Inferior parietal cortex (tissue), 1 donor: ENCODE measurements around the gene TRIM29.

Source experiments
- DNase-seq: peaks from one replicate; pipeline ENCODE4 v3.0.0-alpha.2; 2016; ENCODE audit errors: extremely low spot score

The TRIM29 gene

DNA sequence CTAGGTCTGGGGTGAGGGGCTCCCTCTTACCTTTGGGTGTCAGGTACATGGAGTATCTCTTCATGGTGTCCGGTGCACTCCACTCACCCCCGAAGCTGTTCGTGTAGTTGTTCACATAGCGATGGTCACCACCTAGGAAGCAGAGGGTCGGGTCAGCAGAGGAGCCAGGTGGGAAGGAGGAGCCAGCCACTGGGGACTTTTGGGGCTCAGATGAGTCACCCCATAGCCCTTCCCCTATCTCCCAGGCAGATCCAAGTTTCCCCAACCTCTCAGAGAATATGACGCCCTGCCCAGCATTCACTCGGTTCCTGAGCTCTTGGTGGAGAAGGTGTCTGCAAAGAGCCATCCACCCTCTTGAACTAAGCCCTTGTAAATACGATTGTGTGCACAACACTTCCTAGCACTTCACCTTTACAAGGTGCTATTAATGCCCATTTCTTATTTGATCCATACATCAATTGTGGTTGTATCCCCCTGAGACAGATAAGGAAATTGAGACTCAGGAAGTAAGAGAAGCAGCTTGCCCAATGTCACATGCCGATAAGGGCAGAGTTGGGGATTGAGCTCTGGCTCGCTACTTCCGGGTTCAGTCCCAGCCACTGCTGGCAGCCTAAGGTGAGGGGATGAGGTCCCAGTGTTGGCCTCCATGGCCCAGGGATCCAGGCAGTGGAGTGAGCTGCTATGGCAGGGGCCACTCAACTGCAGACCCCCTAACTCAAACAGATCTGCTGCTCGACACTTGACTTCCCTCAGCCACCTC, 14.8 kb downstream of the TRIM29 start:
- no peak for DNase-seq

DNA sequence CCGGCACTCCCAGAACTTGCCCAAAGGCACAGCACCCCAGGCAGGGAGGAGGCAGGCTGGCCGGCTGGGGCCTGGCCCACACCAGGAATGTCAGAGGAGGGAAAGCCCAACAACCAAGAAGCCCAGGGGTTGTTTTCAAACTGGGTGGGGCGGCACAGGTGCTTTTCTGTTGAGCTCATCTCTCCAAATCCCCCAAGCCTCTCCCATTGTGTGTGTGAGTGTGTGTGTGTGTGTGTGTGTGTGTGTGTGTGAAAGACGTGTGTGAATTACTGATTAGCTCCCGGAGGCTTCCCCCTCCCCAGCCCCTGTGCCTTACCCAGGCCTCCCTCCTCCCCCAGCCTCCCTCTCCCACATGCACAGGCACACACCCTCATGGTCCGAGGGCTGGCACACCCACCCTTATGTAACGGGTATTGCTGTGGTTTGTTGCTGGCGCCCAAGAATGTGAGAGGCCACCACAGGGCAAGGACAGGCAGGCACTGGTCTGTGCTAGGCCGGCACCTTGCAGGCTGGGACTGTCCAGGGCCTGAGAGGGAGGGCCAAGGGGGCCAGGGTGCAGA, 15.9 kb downstream of the TRIM29 start:
- no peak for DNase-seq

DNA sequence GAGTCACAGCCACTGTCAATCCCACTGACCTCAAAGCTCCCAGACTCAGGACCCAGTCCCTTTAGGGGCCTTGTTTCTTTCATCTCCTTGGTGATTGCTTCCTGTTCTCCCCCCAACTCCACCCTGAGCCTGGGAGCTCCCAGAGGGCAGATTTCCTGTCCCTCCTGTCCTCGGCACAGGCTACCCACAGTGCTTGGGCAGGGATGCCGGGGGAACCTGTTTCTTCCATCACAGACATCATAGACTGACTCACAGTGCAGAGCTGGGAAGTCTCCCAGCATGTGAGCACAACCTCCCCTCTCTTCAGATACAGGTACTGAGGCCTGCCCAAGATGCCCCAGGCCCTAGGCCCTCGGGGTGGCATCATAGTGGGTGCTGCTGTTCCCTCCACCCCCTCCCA, 16.6 kb downstream of the TRIM29 start:
- no peak for DNase-seq

DNA sequence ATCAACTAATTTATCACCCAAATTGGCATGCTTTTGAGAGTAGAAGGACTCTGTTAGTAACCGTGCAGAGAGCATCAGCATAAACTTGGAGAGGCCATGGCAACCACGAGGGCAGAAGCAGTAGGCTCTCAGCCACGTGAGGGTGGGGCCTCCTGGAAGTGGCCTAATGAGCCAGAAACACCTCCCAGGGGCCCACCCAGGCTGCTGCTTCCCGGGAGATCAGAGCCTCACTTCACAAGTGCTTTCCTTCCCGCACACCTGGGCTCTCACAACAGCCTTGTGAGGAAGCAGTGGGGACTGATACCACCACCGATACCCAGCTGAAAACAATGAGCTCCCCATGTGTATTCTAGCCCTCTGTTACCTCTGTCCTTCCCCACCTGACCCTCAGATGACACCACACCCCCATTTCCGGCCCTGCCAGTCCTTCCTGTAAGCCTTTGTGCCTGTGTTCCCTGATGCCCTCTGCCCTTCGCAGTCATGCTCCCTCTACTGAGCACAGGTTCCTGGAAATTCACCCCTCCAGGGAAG, 17.0 kb downstream of the TRIM29 start:
- DNase-seq: no peak

DNA sequence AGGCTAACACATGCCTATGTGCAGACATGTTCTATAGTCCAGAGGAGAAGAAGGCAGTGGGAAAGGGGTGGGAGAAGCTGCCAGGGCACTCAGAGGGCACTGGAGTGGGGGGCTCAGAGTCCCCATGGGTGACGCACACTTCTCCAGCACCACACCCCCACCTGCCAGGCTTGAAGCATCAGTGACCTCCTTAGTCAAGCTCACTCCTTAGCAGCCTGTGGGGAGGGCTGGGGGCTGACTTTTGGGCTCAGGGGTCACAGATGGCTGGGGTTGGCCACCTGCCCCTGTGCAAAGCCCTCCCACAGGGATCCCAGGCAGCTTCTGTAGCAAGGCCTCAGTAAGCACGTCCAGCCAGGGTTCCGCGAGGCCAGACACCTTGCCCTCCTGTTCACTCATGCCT, 18.8 kb downstream of the TRIM29 start:
- no peak for DNase-seq

DNA sequence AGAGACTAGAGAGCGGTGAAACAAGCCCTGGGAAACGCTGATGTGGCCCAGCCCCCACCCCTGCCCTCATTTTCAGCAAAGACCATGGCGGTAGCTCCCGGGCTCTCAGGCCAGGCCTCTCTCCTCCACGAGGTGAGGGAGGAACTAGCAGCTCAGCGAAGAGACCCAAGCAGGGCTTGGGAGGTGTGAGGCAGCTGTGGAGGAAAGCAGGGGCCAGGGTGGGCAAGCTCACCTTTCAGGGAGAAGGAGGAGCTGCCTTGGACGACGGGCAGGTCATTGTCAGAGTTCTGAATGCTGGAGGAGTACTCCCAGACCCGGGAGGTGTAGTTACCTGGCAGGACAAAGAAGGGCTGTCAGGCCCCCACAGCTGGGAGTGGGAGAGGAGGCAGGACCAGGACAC, 19.9 kb downstream of the TRIM29 start:
- DNase-seq: no peak

DNA sequence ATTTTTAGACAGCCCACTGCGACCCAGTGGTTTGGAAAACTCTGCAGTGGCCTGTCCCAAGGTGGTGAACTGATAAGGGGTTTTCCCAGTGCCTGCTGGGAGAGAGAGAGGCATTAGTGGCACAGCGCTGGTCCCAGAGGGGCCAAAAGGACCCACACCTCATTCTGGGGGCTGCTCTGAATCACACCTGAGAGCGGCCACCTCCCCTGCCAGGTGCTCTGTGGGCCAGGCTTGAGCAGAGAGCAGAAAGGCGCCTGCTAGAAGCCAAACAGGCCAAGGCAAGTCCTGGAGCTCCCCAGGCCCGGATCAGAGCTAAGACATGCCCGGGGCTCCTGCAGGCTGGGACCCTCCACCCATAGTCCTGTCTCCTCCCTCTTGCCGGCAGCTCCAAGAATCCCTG, 20.9 kb downstream of the TRIM29 start:
- DNase-seq: no peak

DNA sequence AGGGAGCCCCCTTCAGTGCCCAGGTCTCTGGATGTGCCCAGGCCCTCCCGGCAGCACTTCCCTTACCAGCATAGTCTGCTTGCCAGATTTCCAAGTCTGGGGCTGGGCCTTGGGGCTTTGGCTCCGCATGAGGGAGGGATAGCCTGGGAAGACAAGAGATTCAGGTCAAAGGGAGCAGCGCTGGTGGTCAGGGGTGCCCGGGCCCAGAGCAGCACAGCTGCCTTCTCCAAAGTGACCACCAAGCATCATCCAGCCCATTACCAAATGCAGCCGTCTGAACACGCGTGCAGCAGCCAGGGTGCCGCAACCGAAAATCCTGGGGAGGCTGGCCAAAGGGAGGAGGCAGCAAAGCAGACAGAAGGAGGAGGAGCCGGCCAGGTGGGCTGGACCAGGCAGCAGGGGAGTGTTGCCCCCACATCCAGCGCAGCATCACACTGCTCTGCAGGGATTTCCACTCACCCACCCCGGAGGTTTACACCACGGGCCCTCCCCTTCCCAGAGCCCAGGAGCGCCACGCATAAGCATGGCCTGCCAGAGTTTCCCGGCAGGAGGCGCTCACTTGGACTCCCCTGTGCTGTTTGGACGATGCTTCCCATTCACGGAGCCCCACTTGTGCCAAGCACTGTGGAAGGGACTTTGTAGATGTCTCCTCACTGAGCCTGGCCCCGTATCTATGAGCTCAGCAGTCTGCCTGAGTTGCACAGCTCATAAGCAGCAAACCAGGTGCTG, 22.5 kb downstream of the TRIM29 start:
- no peak for DNase-seq

DNA sequence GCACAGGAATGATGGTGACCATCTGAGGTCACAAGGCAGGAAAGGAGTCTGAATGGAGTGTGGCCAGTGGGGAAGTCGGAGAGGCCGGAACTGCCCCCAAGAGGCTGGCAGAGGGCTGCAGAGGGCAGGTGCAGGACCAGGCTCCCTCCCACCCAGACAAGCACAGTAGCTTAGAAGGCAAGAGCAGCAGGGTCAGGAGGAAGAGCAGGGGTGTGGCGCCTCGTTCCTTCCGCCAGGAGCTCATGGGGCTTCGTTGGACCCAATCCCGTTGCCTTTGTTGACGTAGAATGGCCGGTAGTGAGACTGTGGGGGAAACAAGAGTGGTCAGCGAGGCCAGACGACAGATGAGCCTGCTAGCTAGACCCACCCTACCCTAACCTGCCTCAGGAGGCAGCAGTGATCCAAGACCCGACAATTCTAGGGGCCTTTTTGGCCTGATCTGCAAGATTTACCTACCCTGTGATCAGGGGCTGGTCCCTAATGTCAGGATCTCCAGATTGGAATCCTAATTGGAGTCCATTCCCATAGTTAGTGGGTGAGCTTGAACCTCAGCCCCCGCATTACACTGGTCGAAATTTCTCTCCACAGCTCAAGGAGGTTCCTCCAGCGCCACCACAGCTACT, 25.6 kb downstream of the TRIM29 start:
- DNase-seq: no peak

DNA sequence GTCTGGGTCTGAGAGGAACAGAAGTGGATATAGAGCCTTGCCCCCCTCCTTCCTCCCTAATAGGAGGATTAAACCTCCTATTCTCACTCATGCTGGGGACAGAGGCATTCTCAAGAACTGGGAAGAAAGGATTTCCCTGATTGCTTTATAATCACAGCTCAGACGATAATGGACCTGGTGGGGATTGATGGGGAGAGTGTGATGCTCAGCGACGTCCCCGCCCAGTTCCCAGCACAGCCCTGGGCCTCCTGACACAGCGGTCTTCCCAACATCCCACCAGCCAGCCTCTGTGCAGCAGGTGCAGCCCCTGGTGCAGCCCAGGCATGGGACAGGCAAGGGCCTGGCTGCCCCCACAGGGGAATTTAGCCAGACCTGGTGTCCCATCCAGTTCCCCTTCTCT, 28.4 kb downstream of the TRIM29 start:
- DNase-seq: no peak

DNA sequence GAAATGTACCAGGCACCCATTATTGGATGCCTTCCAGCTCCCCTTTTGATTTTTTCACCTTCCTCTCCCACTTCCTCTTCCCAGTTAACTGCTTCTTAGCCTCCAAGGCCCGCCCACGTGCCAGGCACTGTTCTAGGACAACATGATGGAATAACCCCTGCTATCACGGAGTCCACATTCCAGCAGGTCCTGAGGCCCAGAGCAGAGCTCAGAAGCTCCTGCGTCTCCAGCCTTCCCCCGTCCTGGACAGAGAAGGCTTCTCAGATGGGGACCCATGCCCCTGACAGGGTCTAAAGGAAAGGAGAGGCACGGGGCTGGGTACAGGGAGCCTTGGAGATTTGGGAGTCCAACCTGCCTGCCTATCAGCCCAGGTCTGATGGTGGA, 29.1 kb downstream of the TRIM29 start:
- DNase-seq: no peak

DNA sequence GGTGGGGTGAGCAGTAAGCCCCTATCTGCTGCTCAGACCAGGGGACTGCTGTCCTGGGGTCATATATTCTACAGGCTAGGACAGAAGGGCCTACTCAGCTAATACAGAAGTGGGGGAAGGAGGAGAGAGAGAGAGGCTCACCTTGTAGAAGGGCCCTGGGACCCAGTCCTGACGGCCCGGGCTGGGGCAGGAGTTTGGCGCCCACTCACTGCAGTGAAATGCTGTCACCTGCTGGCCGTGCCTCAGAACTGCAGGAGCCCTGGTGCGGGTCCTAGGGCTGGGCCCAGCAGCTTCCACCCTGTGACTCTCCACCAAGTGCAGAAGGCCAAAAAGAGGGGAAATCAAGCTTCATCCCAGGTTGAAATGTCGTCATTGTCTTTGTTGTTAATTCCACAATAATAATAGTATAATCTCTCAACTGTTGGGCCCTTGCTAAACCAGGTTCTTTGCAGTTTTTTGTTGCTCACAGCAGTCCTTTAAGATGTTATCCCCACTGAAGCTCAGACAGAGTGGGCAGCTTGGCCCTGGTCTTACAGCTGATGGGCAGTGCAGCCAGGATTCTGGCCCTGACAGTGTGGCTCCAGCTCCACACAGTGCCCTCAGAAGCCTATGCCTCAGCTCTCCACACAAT, 29.6 kb downstream of the TRIM29 start:
- peak; percentile 88 for DNase-seq

DNA sequence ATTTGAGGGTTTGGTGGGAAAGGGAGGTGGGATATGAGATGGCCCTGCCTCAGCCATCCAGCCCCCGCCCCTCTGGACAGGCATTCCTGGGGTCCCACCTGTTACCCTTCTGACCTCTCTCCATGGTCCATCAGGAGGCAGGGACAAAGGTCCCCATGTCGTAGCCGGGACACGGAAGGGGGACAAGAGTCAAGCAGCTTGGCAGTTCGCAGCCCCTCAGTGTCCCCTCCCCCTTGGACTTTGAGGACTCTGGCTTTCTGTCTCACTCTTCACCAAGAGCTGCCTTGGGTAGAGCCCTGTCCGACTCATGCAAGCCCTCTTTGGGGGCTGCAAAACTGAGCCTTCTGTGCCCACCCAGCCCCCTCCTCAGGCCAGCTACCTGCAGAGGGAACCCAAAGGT, 30.2 kb downstream of the TRIM29 start:
- DNase-seq: no peak

DNA sequence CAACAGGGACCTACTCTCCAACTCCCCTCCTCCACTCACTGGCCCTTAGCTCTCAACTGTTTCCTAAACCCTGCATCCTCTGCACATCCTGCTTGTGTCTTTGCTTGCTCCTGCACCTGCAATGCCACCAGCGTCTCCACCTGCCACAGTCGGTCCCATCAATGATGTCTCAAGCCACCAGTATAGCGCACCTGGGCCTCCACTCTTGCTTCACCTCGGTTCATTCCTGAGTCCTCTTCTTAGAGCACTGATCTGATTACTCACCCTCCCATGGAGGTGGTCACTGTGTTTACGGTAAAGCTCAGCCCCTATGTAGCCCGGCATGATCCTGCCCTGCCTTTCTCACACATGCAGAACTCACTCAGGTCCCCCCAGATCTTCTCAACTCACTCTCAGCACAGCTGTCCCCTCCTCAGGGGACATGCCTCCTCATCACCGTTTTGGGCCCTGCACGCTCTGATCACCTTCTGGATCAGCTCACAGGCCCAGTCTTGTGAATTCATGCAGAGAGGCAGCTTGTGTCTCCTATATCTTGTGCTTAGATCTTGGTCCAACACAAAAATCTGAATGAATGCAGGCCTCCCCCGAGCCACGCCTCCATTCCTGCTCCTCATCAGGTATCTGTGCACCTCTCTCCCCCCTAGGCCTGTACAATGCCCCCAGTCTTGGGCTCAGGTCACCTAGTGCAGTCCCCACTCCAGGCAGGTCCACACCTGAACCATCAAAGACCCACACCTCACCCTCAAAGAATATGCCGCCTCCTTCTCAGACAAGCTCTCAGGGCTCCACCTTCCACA, 31.4 kb downstream of the TRIM29 start:
- DNase-seq: no peak

DNA sequence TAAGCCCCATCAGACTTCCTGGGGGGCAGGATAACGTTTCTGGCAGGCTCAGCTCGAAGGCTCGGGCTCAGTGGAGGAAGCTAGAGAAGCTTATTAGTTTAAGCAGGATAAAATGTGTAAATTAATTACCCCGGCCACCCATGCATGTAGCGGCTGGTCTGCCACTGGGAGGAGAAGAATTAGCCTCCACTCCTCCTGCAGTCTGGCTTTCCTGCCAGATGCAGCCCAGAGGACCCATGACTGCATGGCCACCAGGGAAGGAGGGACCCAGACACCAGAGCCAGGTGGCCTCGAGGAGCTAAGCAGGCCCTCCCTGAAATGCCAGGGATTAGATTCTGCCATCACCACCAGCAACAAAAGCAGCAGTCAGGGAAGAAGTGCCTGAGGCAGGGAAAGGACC, 32.3 kb downstream of the TRIM29 start:
- no peak for DNase-seq

DNA sequence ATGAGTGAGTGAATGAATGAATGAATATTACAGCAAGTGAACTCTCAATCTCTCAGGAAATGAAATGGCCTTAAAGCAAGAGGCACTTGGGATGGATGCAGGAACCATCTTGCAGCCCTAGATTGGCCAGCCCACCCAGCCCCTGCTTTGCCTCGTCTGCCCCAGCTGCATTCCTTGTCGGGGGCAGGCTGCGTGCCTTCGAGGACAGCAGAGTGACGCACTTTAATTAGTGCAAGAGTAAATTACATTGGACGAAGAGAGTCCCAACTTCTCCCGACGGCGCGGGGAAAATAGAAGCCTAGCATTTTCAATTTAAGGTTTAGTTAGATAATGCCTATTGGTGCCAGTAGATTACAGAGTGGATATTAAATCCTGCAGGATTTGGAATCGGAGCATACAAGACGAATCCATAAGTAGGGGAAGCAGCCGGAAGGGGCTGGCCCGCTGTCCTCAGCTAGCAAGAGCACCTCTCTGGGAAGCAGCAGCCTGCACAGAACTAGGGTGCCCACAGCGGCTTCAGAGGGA, 33.8 kb downstream of the TRIM29 start:
- DNase-seq: no peak

DNA sequence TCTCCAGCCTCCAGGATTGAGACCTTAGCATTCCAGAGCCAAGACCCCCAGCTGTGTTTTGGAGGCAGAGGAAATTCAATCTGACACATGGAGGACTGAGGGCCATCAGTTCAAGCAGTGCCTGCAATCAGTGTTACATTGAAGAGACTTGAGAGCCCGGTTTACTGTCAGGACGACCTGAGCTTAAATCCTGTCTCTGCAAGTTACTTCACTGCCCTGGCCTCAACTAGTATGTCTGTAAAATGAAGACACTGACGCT, 35.1 kb downstream of the TRIM29 start:
- DNase-seq: no peak

DNA sequence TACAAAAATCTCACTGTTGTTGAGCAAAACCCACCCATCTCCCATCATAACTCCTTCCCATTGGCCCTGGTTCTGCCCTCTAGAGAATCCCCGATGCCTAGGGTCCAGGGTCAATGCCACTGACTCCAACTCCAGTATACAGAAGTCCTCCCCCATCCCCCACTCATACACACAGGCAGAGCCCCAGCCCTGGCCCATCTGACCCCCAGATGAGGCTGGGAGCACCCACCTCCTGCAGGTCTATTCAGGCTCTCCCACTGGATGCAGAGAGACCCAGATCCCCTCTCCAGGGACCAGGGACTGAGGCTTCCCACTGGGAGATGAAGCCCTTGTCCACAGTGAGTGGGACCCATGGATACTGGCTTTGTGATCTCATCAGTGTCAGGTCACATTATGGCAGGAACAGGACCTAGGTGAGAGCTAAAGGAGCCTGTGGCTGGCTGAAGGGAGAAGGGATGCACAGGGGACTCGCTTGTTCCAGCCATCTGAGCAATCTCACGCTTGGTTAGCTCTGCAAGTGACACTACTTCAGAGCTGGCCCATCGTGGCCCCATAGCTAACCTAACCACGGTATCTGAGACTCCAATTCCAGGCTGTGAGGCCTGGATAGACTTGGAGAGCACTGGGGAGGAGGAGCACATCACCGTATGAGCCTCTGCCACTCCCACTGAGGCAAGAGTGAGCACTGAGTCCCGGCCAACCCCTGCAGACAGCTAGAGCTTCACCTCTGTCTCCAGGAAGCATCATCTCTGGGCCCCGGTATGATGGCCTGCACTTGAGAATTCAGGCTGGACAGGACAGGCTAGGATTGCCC, 35.7 kb downstream of the TRIM29 start:
- no peak for DNase-seq

DNA sequence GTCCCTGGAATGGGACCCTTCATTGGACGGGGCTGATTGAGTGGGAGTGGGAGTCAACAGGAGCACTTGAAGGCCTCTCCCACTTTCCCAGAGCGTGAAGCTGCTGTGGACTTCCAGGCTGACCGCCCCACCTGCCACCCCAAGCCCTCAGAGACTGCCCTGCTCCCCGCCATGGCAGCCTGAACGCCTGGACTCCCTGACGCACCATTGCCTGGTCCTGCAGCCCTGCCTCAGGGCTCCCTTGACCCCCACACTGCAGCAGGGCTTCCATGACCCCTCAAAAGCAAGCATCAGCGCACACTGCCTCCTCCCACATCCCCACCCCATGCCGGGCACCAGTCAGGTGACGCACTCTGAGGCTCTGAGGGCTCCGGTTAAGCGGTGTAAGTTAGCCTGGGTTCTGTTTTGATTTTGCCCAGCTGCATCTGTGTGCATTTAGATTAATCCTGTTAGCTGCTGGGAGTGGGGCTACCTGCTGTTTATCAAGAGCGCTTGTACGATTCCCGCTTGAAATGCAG, 39.4 kb downstream of the TRIM29 start:
- DNase-seq: no peak

DNA sequence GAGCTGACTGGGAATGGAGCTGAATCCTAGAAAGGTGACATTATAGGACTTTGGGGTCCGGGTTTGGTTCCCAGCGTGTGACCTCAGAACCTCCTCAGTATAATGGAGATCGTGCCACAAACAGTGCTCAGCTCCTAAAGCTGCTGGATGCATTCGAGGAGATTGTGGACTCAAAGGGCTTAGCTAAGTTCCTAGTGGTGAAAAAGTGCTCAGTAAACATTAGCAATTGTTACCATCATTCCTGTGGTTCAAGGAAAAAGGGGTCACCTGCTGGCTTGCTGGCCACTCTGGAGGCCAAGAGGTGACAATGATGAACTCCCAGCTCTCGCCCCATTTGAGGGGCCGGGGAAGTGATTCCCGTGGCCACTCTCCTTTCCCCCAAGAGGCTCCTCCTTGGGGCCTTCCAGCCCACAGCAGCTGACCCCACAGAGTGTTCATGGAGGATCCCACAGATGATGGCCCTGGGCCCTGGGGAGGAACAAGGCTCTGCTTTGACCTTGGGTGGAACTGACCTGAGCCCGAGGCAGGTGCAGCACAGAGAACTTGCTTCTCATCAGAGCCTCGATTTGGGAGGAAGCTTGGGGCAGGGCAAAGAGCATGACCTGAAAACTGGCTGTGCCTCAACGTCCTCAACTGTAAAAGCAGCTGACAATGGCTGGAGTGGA, 40.1 kb downstream of the TRIM29 start:
- no peak for DNase-seq
